ENCODE data around the gene EI24. TPM values are rescaled to one million over a fixed set of nuclear protein-coding genes. Genes with fewer than 3 reads are reported as not detected.

The EI24 gene
- total RNA-seq, 1 experiment from 2014 or later: 151 TPM

DNA sequence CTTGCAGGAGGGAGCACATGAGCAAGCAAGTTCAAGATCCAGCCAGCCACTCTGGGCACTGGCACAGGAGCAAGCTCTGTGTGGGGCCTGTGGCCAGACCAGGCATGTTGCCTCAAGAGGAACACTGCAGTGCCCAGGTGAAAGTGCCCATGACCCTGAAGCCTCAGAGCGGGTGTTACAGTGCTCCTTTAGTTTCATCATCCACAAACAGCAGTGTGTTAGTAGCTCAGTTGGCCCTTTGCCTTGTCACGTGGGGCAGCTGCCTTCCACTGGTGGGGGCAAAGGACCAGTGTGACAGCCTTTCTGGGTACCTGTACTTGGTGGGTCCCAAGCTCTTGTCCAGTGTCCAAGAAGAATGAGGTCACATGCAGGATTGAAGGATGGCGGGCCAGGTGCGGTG, 3.0 kb upstream of the EI24 start:
- no peaks in the 10 kb centered on the region for H3K9me3 ChIP-seq (ENCODE audit: control insufficient read depth, low read depth, low read length)
- no peak overlapping the region for H3K23ac ChIP-seq (ENCODE audit: insufficient read length, low read depth, low read length)
- peaks cover 13 to 16% of the 10 kb centered on the region in 2 experiments; a peak in 4 of 5 replicates for H3K9me3 Mint-ChIP-seq
- no peaks in the 10 kb centered on the region for H4K20me1 ChIP-seq (ENCODE audit: control insufficient read depth, insufficient read depth, insufficient read length)
- no peak overlapping the region for H2AFZ ChIP-seq (ENCODE audit: low read length)
- DNase-seq: no peak
- no peak overlapping the region for H2BK5ac ChIP-seq (ENCODE audit: insufficient read length, low read length)
- no peak overlapping the region for H3K4ac ChIP-seq (ENCODE audit: low read depth, low read length)
- H3K4me1 Mint-ChIP-seq: peaks cover 13% of the 10 kb centered on the region in 2 experiments
- no peak overlapping the region for H4K8ac ChIP-seq (replicated peaks; ENCODE audit: insufficient read length, low read depth, low read length)
- no peaks in the 10 kb centered on the region; the same call in 1 of the 2 replicates for H3K27me3 Mint-ChIP-seq (ENCODE audit: low read depth)
- no peak overlapping the region for H3K4me3 Mint-ChIP-seq
- peaks cover 4% of the 10 kb centered on the region for H3K79me1 ChIP-seq (ENCODE audit: insufficient read depth, low read depth, low read length, poor library complexity, severe bottlenecking)
- H3K27ac Mint-ChIP-seq: no peak overlapping the region
- no peak overlapping the region for H3K56ac ChIP-seq (ENCODE audit: insufficient read length, low read depth, low read length)
- H3K27ac ChIP-seq (ENCODE audit: insufficient read length, low read depth, low read length): no peak overlapping the region
- H2BK120ac ChIP-seq (ENCODE audit: low read depth, low read length, poor library complexity, severe bottlenecking): no peak overlapping the region
- H3K23me2 ChIP-seq (ENCODE audit: insufficient read length, low read depth, low read length, poor library complexity, severe bottlenecking): no peaks in the 10 kb centered on the region
- no peak overlapping the region for H2AK5ac ChIP-seq (ENCODE audit: insufficient read length, low read length)
- TF ChIP-seq, protein P1, sequence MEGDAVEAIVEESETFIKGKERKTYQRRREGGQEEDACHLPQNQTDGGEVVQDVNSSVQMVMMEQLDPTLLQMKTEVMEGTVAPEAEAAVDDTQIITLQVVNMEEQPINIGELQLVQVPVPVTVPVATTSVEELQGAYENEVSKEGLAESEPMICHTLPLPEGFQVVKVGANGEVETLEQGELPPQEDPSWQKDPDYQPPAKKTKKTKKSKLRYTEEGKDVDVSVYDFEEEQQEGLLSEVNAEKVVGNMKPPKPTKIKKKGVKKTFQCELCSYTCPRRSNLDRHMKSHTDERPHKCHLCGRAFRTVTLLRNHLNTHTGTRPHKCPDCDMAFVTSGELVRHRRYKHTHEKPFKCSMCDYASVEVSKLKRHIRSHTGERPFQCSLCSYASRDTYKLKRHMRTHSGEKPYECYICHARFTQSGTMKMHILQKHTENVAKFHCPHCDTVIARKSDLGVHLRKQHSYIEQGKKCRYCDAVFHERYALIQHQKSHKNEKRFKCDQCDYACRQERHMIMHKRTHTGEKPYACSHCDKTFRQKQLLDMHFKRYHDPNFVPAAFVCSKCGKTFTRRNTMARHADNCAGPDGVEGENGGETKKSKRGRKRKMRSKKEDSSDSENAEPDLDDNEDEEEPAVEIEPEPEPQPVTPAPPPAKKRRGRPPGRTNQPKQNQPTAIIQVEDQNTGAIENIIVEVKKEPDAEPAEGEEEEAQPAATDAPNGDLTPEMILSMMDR (conservative IDR thresholded peaks at IDR 0.05): no peak
- no peak overlapping the region for H2BK12ac ChIP-seq (ENCODE audit: insufficient read length, low read depth, low read length)
- no peak overlapping the region for H3K4me2 ChIP-seq (ENCODE audit: insufficient read depth, insufficient read length, low read length)
- H3K36me3 Mint-ChIP-seq (ENCODE audit: insufficient read depth in 1 of 3, low read depth in 3 of 3): peaks cover 4 to 12% (median 8%) of the 10 kb centered on the region in 3 experiments; a peak in 5 of 7 replicates
- no peak overlapping the region for H3K14ac ChIP-seq (ENCODE audit: insufficient read depth, low read length)
- no peaks in the 10 kb centered on the region; the same call in 1 of the 2 replicates for H3K79me2 ChIP-seq (ENCODE audit: insufficient read depth, low read length)
- H3K27me3 ChIP-seq (ENCODE audit: insufficient read depth, low read length): no peaks in the 10 kb centered on the region
- no peak overlapping the region for H3K18ac ChIP-seq (ENCODE audit: insufficient read length, low read depth, low read length)
- H3T11ph ChIP-seq (ENCODE audit: low read length): no peak overlapping the region
- no peak overlapping the region for H2BK20ac ChIP-seq (ENCODE audit: low read depth, low read length, poor library complexity, severe bottlenecking)
- no peak overlapping the region for H4K5ac ChIP-seq (ENCODE audit: insufficient read length, low read depth, low read length)
- no peak overlapping the region for H2BK15ac ChIP-seq (ENCODE audit: low read depth, low read length)
- WGBS (ENCODE audit: extremely low coverage, insufficient read length, low lambda C conversion rate): no CpG with 5 or more reads among the region's 4 CpGs
- no peak overlapping the region for H3K9ac ChIP-seq (ENCODE audit: extremely low read depth, insufficient read length, low read length)
- no peaks in the 10 kb centered on the region for H3K4me1 ChIP-seq (ENCODE audit: insufficient read depth, low read length)
- no peak overlapping the region for H4K91ac ChIP-seq (ENCODE audit: insufficient read length, low read depth, low read length)

Measured in H9 (cell line).